ENCODE data around the gene FBRSL1.

FBRSL1 gene

DNA sequence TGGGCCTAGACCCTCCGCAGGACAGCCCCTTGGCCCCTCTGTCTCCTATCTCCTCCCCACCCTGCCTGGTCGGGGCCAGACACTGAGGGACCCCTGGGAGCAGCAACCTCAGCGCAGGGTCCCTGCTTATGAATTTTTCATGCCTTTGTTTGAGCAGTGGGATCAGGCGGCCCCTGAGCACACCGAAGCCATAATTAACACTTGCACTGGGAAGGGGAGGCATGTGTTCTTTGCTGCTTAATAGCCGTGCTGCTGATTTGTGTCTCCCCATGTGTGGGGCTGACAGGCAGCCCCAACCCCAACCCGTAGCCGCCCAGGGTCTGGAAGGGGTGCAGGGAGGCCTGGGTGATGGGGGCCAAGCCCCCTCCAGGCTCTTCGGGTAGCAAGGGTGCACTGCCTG lies 52.7 kb downstream of the FBRSL1 start:
- no peak for DNase-seq (ENCODE audit: low spot score)

DNA sequence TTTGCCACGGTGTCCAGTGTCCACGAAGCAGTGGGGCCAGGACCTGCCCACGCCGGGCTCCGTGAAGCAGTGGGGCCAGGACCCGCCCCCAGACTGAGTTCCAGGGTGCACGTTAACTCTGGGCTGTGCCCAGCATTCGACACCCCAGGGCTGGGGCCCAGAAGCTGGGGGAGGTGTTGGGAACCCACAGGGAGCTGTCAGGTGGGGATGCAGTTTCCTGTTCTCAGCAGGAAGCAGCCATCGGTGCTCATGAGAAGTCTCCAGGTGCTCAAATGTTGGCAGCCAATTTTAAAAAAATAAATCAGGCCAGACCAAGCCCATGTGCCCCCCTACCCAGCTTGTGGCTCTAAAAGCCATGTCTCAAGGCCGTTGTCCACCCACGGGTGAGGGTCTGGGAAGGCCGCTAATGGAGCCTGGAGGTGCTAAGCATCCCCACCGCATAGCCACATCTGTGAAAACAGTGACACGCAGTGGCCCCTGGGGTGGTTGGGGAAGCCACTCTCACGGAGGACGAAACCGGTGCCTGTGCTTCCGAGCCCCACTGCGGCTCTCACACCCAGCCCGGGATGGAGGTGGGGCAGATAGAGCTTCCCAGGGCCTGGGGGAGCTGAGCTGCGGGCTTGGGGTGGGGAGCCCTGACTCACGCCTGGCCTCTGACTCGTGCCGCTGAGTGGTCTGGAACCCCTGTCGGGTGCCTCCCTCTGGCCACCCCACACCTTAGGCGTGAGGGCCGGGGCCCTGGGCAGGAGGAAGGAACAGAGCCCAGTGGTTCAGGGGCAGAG lies 53.5 kb downstream of the FBRSL1 start:
- no peak for DNase-seq (ENCODE audit: low spot score)

DNA sequence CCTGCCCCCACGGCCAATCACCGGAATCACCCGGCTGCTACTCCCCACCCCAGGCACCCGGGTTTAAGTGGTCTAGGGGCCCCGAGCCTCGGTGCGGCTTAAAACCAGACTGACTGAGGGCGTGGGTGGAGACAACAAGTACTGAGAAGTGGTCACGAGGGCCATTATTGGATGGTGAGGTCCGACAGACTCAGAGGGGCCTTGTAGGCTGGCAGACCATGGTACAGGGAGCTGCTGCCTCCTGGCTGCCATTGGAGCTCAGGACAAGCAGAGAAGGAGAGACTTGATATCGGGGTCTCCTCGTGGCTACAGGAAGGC lies 54.1 kb downstream of the FBRSL1 start:
- DNase-seq (ENCODE audit: low spot score), result no peak

DNA sequence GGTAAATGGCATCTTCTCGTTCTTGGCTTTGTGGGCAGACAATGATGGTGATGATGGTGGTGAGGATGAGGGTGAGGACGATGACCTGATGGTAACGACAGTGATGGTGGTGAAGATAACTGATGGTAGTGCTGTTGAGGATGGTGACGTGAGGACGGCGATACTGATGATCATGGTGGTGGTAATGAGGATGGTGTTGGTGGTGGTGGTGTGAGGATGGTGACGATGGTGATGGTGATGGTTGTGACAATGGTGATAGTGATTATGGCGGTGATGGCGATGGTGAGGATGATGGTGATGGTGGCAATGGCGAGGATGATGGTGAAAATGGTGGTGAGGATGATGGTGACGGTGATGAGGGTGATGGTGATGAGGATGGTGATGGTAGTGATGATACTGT lies 54.5 kb downstream of the FBRSL1 start:
- DNase-seq (ENCODE audit: low spot score), result no peak

DNA sequence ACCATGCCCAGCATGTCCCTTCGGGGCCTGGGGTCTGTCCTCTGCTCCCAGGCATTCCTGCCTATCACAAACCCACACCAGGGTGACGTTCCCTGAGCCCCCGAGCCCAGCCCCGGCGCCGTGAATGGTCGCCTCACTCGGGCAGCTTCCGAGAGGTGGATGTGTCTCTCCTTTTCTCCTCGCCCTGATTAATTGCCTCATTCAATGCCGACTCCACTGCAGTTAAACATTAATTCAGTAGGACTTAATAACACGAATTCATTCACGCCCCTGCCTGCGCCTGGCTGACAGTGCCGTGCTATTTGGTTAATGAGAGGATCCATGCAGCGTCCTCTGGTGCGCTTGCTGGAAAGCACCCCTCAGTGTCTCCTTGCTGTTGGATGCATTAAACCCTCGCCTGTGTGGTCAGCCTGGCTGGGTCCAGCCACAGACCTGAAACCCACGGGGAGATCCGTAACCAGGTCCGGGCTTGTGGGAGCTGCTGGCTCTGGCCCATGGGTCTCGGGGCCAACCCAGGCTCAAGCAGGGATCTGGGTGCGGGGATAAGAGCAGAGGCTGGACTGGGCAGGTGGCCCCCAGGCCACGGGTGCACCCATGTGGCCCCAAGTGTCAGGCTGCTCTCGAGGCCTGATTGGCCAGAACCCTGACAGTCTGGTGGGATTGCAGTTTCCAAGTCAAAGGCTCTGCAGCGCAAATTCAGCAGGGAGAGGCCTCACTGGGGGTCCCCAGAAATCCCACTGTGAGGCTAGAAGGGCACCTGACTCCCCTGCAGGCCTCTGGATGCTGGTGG lies 55.4 kb downstream of the FBRSL1 start:
- DNase-seq (ENCODE audit: low spot score), result no peak

DNA sequence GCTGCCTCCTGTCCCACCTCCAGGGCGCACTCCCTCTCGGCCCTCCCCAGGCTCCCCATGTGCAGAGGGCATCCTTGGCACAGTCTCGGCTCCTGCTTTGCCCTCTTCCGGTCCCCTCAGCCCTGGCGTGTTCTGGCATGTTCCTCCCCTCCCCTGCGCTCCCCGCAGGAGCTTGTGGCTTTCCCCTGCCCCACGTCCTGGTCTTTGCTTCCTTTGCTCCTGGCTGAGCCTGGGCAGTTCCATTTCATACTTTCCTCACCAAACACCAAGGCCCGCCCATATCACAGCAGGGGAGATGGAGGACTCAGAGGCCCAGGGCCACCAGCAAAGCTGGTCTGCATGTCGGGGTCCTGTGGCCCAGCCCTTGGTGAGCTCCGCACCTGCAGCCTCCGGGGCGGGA lies 56.0 kb downstream of the FBRSL1 start:
- no peak for DNase-seq (ENCODE audit: low spot score)

DNA sequence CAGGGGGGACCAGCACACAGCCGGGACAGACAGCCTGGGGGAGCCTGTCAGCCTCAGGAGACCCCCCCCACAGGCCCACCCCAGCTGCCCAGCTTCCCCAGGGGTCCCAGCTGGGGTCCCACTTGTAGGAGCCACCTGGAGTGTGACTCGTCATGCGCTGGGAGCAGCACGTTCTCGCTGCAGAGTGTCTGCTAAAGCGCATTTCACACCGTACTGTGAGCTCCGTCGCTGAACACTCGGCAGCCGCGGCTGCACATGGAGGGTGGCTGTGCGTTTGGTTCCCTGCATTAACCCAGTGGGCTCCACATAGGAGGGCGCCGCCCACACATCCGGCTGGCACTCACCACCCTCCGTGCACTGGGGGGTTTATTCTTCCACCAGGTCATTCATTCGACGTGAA lies 56.7 kb downstream of the FBRSL1 start:
- DNase-seq (ENCODE audit: low spot score), result no peak

DNA sequence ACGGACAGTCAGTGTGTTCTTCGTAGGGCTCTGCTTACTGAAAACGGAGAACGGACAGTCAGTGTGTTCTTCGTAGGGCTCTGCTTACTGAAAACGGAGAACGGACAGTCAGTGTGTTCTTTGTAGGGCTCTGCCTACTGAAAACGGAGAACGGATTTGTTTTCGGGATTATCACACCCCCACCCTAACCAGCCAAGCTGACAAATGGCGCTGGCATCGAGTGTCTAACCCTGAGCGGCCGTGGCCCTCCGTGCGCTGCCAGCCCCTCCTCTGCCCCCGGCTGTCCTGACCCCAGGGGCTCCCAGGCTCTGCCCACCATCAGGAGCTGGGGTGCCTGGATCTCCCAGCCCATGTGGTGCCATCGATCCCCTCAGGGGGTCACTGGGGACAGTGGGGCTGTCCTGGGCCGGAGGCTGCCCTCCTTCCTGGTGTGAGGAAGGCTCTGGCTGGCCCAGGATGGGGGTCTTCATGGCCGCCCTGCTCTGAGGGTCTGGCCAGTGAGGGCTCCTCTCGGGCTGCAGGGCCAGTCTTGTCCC lies 57.3 kb downstream of the FBRSL1 start:
- no peak for DNase-seq (ENCODE audit: low spot score)

DNA sequence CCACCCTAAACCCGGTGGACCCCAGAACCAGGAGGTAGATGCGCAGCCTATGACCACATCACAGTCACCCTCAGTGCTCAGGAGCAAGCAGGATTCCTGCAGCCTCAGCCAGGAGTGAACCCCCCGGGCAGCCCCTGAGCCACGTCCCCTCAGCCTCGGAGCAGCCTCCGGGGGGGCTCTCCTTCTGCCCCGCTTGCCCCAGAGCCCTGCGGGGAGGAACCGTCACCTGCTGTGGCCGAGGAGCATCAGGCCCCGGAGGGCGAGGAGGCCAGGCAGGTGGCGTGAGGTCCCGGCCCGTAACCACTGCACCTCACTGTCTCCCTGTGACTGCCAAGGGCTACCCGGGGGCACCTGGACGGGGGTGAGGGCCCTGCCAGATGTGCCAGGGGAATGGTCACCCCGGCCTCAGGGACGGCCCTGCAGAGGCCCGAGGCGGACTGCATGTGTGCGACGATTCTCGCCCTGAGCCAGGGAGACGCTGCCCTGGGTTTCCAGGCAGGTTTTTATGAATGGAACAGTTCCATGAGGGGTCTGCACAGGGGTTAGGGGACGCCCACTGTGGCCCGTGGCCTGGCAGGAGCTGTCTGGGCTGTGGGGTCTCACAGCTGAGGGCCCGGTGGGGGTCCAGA lies 58.6 kb downstream of the FBRSL1 start:
- DNase-seq (ENCODE audit: low spot score), result no peak

DNA sequence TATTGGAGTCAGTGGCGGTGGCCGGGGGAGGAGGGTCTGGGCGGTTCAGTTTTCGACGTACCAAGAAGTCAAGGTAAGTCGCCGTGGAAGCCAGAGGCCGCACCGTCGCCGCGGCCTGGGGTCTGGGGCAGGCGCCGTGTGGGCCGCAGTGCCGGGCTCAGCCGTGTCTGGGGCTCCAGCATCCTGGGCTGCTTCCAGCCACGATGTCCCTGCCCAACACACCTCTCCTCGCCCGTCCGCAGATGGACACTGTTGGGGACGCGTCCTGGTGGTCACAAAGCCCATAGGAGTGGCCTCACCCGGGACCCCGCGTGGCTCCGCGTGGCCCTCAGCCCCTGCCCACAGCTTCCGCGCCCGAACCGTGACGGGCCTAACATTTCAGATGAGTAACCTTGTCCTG lies 59.1 kb downstream of the FBRSL1 start:
- no peak for DNase-seq (ENCODE audit: low spot score)

DNA sequence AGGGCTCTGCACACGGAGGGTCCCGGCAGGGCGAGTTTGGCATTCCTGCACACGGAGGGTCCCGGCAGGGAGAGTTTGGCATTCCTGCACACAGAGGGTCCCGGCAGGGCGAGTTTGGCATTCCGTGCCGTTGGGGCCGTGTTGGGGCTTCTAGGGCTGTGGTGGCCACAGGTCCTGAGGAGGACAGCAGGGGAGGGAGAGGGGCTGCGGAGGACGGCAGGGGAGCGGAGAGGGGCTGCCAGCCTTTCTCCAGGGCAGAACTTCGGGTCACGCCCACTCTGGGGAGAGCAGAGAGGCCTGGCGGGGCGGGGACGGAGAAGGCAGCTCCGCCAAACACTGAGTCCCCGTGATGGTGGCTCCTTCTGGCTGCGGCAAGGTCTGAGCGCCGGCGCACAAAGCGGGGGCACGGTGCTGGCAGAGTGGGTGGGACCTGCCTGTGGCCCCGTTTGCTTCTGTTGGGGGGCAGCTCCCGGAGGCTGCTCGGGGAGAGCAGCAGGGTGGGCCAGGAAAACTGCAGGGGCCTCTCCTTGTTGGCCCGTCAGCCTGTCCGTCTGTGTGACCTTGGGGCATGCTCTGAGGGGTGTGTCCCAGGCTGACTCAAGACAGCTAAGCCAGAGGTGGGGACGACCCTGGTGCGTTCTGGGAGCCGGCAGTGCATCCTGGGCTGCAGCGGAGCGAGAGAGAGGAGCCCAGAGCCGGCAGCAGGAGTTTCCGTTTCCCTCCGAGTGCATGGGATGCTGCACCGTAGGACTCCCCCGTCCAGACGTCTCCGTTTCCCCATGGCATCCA lies 60.3 kb downstream of the FBRSL1 start:
- DNase-seq (ENCODE audit: low spot score), result no peak

DNA sequence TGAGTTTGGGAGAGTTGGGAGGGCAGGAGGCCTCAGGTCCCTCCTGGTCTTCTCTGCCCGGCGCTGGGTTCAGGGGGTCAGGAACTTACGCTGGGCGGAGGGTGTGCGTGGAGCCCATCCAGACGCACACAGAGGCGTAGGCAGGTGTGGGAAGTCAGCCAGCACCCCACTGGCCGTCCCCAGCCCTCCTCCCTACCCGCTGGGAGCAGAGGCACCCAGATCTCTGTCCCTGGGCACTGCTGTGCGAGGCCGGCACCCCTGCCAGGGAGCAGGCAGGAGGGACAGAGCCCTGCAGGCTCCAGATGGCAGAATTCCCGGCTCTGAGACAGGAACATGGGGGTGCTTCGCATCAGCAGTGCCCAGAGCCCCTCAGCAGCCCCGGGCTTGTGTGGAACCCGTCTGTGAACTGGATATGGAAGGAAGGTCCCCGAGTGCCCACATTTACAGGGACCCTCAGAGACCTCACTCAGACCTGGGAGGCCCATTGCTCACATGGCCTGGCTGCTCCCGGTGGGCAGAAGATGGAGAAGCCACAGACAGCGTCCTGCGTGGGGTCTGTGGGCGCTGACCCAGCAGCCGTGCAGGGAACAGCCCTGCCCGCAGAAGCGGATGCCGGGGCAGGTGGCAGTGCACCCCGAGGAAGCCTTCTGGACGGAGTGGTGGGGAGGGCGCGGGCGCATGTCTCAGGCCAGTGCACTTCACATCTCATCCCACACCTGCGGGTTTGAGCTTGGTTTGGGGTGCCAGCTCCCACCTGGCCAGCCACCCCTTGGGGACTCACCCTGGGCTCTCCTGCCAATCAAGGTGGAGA lies 61.1 kb downstream of the FBRSL1 start:
- no peak for DNase-seq (ENCODE audit: low spot score)

DNA sequence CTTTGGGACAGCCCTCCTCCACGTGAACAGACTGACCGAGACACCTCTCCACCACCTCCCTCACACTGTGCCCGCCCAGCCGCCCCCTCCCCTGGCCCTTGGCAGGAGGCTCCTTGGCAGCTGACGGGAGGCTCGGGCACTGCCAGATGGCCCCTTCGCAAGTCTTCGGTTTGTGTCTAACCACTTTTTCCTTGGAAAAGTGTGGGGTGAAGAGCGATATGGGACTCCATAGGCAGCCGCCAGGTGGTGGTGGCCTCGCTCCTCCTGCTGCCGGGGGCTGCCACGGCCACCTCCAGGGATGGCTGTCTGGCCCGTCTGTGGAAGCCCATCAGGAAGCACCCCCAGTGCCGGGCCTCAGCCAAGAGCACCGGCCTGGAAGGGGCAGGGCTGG lies 61.7 kb downstream of the FBRSL1 start:
- DNase-seq (ENCODE audit: low spot score), result peak; percentile 50

DNA sequence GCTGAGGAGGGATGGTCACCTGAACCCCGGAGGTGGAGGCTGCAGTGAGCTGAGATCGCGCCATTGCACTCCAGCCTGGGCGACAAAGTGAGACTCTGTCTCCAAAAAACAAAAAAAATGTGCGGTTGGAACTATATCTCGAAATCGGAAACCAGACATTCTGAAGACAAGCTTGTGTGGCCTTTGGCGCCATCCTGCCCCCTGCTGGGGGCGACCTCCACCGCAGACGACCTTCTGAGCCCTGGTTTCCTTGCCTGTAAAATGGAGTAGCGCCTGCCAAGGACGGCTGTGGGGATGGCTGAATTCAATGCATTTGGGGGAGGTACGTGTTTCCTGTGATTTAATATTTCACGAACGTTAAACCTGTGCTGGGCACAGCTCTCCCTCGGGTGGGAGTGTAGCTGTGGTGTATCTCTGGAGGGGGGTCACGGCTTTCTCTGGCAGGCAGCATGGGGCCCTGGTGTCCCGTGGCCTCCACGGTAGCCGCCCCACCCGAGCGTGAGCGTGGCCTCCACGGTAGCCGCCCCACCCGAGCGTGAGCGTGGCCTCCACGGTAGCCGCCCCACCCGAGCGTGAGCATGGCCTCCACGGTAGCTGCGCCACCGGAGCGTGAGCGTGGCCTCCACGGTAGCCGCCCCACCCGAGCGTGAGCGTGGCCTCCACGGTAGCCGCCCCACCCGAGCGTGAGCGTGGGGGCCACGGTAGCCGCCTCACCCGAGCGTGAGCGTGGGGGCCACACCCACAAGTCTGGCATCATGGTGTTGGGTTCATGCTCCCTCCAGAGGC lies 65.1 kb downstream of the FBRSL1 start:
- DNase-seq (ENCODE audit: low spot score), result no peak

DNA sequence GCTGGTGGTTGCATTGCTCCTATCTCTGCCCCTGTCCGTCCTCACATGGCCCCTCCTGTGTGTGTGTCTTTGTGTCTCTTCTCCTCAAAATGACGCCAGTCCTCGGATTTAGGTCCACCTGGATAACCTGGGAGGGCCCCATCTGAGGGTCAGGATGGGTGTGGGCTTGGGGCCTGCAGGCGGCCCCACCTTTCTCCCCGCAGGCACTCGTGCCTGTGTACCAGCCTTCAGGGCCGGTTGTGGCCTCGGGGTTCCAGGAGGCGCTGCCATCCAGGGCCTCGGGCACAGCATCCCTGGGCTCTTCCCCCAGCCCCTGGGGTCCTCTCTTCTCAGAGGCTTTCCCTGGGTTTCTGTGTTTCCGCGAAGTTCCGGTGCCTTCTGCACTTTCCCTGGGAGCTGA lies 65.7 kb downstream of the FBRSL1 start:
- DNase-seq (ENCODE audit: low spot score), result no peak

DNA sequence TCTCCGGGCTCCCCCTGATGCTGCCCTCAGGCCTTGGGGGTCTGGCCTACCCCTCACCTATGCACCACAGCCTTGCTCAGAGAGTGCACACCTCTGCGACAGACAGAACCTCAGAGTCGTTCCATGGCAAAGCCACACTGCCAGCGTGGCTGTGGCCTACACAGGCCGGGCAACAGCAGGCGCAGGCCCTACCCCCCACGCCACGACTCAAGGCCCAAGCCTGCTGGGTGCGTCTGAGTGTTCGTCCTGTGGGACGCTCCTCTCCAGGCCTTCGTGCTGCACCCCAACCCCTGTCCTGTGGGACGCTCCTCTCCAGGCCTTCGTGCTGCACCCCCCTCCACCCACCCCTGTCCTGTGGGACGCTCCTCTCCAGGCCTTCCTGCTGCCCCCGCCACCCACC lies 66.3 kb downstream of the FBRSL1 start:
- DNase-seq (ENCODE audit: low spot score), result no peak

DNA sequence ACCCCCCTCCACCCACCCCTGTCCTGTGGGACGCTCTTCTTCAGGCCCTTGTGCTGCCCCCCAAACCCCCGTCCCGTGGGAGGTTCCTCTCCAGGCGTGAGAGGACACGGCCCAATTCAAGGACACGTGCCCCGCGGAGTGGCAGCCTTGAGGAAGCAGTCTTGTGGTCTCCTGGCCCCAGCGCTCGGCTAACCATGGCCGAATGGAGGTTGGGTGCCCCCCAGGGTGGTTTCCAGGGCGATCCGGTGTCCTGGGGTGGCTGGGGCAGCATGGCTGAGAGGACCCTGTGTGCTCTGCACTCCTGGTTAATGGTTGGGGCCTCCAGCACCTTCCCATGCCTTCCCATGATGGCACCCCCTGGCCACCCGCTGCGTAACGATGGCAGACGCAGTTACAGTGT lies 66.8 kb downstream of the FBRSL1 start:
- DNase-seq (ENCODE audit: low spot score), result no peak

DNA sequence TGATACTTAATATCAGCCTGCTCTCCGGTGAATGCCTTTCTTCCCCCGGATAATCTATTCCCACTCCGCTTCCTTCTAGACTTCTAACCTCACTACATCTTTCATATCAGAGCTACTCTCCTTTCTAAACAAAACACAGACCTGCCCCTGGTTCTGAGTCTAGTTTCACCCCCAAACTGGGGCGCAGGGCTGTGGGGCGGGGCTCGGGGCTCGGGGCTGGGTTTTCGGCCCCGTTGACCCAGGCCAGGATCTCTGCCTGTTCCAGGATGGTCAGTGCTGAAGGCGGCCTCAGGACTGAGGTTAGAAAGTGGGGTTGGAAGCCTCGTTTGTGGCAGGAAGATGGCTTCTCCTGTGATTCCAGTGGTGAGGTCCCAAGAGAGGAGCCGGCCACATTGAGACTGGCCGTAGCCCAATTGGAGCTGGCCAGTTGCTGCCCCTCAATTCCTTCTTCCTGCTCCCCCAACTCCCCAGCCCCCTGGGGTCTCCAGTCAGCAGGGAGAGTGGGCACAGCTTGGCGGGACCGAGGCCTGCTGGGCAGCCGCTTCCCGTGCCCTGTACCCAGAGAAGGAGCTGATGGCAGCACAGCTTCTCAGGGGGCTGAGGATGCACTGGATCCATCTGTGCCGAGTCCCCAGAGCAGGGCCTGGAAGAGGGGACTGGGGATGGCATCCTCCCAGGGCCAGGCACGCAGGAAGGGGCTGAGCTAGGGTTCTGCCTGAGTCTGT lies 67.5 kb downstream of the FBRSL1 start:
- no peak for DNase-seq (ENCODE audit: low spot score)

DNA sequence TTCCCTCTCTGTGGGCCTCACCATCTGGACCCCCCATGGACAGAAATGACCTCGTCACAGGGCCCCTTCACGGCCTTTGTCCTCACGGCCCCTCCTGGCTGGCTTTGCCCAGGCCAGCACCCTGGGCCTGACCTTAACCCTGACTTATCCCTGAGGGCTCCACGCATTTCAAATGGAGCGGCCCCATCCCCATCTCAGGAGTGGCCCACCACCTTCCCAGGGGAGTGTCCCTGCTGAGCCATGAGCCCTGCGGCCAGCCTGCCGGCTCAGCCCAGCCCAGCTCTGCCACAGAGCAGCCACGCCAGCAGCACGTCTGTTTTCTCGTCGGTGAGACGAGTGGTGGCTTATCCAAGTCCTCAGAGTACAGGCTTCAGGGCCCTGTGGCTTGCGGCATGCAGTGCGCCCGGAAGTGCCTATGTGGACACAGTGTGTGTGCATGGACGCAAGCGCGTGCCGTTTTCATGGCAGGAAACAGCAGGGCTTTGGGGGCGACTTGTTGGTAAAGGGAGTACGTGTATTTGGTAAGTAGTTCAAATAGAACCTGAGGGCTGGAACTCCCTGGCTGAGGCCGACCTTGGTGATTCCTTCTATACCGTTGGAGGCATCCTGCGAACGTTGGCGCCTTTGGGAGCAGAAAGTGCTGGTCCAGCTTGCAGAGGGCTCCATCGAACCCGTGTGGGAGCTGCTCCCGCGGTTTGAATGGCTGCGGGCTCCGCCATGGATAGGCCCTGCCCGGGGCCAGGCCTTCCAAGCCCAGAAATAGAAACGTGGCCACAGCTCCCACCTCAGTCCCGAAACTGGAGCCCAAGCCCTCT lies 68.3 kb downstream of the FBRSL1 start:
- DNase-seq (ENCODE audit: low spot score), result no peak
